ENCODE data around the gene UPK1A.
"Not testable (repeated sequence)": the region's sequence is repeated elsewhere in the genome, so short reads cannot be mapped to it uniquely, and the experiment has no call there.

UPK1A gene

GRCh38 chr19:35656700-35657099 is 9.6 kb upstream of the UPK1A start:
- CTCF ChIA-PET: no interaction called here

GRCh38 chr19:35657904-35658700 is 8.2 kb upstream of the UPK1A start:
- H3K9me3 Mint-ChIP-seq: no peaks in the 10 kb centered on the region
- no peak for DNase-seq
- H3K27me3 Mint-ChIP-seq: no peaks in the 10 kb centered on the region
- H3K4me1 Mint-ChIP-seq: no peaks in the 10 kb centered on the region
- no peak overlapping the region for H3K27ac Mint-ChIP-seq
- H3K36me3 Mint-ChIP-seq: peaks cover 45% of the 10 kb centered on the region
- H3K4me3 Mint-ChIP-seq: no peak overlapping the region
- CTCF ChIA-PET: no interaction called here

More at GRCh38 chr19:35656700-35657099, 9.6 kb upstream of the UPK1A start:
- no peak overlapping the region for H3K4me3 Mint-ChIP-seq
- no peaks in the 10 kb centered on the region for H3K4me1 Mint-ChIP-seq
- no peak overlapping the region for H3K27ac Mint-ChIP-seq
- H3K27me3 Mint-ChIP-seq: no peaks in the 10 kb centered on the region
- DNase-seq: no peak
- H3K36me3 Mint-ChIP-seq: peaks cover 47% of the 10 kb centered on the region
- H3K9me3 Mint-ChIP-seq: no peaks in the 10 kb centered on the region

DNA sequence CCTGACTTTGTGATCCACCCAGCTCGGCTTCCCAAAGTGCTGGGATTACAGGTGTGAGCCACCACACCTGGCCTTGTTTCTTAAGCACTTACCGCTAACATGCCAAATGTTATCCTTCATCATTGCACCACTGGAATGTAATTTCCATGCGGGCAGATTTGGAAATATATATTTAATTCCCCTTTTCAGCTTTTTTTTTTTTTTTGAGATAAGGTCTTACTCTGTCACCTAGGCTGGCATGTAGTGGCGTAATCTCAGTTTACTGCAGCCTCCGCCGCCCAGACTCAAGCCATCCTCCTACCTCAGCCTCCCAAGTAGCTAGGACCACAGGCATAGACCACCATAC is 4.3 kb upstream of the UPK1A start:
- CTCF ChIA-PET: no interaction called here
- H3K4me1 Mint-ChIP-seq: no peaks in the 10 kb centered on the region
- DNase-seq: no peak
- peaks cover 25% of the 10 kb centered on the region for H3K36me3 Mint-ChIP-seq
- H3K9me3 Mint-ChIP-seq: no peaks in the 10 kb centered on the region
- H3K27ac Mint-ChIP-seq: no peak overlapping the region
- H3K4me3 Mint-ChIP-seq: no peak overlapping the region
- H3K27me3 Mint-ChIP-seq: no peaks in the 10 kb centered on the region

DNA sequence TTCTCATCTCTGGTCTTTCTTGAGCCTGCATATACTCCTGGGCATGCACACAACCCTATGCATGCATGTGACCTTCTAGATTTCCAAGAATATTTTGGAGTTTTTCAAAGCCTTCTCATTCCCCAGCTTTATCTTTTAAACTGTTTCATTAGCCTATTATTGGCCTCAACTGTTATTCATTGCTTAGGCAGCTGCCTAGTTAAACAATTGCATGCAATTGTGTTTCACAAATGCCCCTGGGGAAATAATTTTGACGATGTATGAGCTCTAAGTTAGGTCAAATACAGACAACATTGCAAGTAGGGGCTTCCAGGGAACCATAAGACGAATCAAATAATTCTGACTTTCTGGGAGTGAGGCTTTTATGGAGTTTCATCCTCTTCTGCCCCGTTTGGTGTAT is 2.3 kb upstream of the UPK1A start:
- no peak for DNase-seq
- H3K4me3 Mint-ChIP-seq: no peak overlapping the region
- CTCF ChIA-PET: interaction anchor here (1.7 kb wide), 1 partner anchor 115 kb away, joined by 4 read pairs; no protein-coding TSS in a partner anchor

GRCh38 chr19:35665157-35665556 is 1.2 kb upstream of the UPK1A start:
- Mint-ChIP-seq H3K36me3 (peaks cover 7% of the 10 kb centered on the region), H3K4me1 (no peaks in the 10 kb centered on the region), H3K4me3 (no peak overlapping the region), H3K27me3 (peaks cover 21% of the 10 kb centered on the region), H3K27ac (no peak overlapping the region), H3K9me3 (no peaks in the 10 kb centered on the region)
- CTCF ChIA-PET: interaction anchor here (1.7 kb wide), 1 partner anchor 116 kb away, joined by 4 read pairs; no protein-coding TSS in a partner anchor
- no peak for DNase-seq

More for the DNA sequence above, 2.3 kb upstream of the UPK1A start:
- Mint-ChIP-seq H3K4me1 (no peaks in the 10 kb centered on the region), H3K27me3 (peaks cover 9% of the 10 kb centered on the region), H3K27ac (no peak overlapping the region), H3K36me3 (peaks cover 12% of the 10 kb centered on the region), H3K9me3 (no peaks in the 10 kb centered on the region)

DNA sequence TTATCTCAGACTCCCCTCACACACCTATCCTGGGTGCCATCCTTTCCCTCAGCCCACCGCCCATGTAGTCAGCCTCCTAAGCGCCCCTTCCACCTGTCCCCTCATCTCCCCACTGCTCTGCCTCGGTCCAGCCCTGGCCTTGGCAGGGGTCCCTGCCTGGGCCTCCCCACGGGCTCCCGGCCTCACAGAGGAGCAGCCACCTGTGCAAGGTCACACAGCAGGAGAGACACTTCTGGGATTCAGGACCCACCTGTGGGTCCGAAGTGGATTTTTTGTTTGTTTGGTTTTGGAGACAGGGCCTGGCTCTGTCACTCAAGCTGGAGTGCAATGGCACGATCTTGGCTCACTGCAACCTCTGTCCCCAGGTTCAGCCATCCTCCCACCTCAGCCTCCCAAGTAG is 713 bp upstream of the UPK1A start:
- no peak for DNase-seq
- Mint-ChIP-seq H3K9me3 (no peaks in the 10 kb centered on the region), H3K4me3 (no peak overlapping the region), H3K4me1 (no peaks in the 10 kb centered on the region), H3K27me3 (peaks cover 23% of the 10 kb centered on the region), H3K36me3 (peaks cover 7% of the 10 kb centered on the region), H3K27ac (no peak overlapping the region)
- CTCF ChIA-PET: no interaction called here

DNA sequence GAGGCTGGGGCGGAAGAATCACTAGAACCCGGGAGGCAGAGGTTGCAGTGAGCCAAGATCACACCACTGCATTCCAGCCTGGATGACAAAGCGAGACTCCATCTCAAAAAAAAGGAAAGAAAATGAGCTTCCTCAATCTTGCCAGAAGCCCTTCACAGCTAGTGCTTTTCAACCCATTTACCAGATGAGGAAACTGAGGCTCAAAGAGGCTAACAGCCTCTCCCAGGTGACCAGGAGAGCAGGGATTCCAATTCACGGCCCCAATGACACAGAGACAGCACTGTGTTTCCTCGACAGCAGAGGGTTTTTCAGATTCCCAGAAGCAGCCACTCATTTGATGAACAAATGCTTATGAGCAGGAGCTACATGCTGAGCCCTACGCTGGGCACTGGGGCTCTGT is 3.2 kb downstream of the UPK1A start:
- no peak overlapping the region for H3K4me3 Mint-ChIP-seq
- CTCF ChIA-PET: no interaction called here
- H3K4me1 Mint-ChIP-seq: peaks cover 11% of the 10 kb centered on the region
- no peak overlapping the region for H3K27ac Mint-ChIP-seq
- H3K9me3 Mint-ChIP-seq: no peaks in the 10 kb centered on the region
- H3K36me3 Mint-ChIP-seq: peaks cover 1% of the 10 kb centered on the region
- H3K27me3 Mint-ChIP-seq: peaks cover 54% of the 10 kb centered on the region
- DNase-seq: no peak

DNA sequence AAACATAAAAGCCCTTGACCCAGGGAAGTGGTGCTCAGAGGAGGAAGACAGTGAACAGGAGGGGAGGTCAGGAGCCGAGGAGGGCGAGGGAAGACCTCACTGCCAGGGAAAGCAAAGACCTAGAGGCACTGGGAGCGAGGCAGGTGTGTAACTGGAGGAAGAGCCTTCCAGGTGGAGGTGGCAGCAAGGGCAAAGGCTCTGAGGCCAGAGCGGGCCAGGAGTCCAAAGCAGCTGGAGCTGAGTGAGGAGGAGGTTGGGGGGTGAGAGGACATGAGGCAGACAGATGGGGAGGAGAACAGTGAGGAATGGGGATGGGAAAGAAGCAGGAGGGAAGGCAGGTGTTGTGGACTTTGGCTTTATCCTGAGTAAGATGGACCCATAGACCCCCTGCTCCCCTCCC is 3.7 kb downstream of the UPK1A start:
- Mint-ChIP-seq H3K4me1 (peaks cover 11% of the 10 kb centered on the region), H3K27ac (no peak overlapping the region), H3K27me3 (peaks cover 56% of the 10 kb centered on the region), H3K4me3 (no peak overlapping the region), H3K36me3 (peaks cover 1% of the 10 kb centered on the region), H3K9me3 (no peaks in the 10 kb centered on the region)
- no peak for DNase-seq
- CTCF ChIA-PET: no interaction called here

DNA sequence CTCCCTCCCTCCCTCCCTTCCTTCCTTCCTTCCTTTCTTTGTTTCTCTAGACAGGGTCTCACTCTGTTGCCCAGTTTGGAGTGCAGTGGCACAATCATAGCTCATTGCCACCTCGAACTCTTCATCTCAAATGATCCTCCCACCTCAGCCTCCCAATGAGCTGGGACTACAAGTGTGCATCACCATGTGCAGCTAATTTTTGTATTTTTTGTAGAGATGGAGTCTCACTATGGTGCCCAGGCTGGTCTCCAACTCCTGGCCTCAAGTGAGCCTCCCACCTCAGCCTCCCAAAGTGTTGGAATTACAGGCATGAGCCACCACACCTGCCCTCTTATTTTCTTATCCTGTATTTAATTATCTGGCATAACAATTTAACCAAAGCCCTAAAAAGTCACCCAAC is 4.4 kb downstream of the UPK1A start:
- DNase-seq: no peak
- CTCF ChIA-PET: no interaction called here
- peaks cover 11% of the 10 kb centered on the region for H3K4me1 Mint-ChIP-seq
- H3K27me3 Mint-ChIP-seq: peaks cover 61% of the 10 kb centered on the region
- no peaks in the 10 kb centered on the region for H3K9me3 Mint-ChIP-seq
- H3K27ac Mint-ChIP-seq: no peak overlapping the region
- H3K4me3 Mint-ChIP-seq: no peak overlapping the region
- H3K36me3 Mint-ChIP-seq: peaks cover 1% of the 10 kb centered on the region

DNA sequence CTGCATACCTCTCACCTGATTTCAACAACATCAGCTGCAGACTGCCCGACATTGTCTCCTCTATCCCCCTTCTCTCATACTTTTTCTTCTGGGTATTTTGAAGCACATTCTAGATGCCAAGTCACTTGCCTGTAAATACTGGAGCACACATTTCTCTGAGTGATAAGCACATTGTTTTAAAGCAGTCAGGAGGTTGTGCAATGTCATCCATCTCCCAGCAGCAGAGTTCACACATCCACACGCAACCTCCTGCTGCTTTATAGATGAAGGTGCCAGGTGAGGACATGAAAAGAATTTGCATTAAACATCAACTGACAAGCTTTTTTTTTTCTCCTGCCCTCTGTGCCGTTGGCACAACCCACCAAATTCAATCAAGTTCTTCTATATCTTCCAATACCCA is 5.5 kb downstream of the UPK1A start:
- Mint-ChIP-seq H3K4me1 (peaks cover 11% of the 10 kb centered on the region), H3K36me3 (peaks cover 1% of the 10 kb centered on the region), H3K27ac (no peak overlapping the region), H3K27me3 (peaks cover 69% of the 10 kb centered on the region), H3K9me3 (no peaks in the 10 kb centered on the region), H3K4me3 (no peak overlapping the region)
- CTCF ChIA-PET: no interaction called here
- DNase-seq: no peak

- peaks cover 11% of the 10 kb centered on the region for H3K4me1 Mint-ChIP-seq
- peaks cover 72% of the 10 kb centered on the region for H3K27me3 Mint-ChIP-seq
- peak overlapping the region; percentile 77 for H3K4me3 Mint-ChIP-seq
- H3K9me3 Mint-ChIP-seq: no peaks in the 10 kb centered on the region
- CTCF ChIA-PET: interaction anchor here (0.9 to 1.4 kb wide), 2 partner anchors 19 to 25 kb away, joined by 3 to 4 read pairs; partner anchors contain the start of gene COX6B1
- peaks cover 1% of the 10 kb centered on the region for H3K36me3 Mint-ChIP-seq
- peak overlapping the region; percentile 72 for H3K27ac Mint-ChIP-seq
- DNase-seq: peak; percentile 66
Observed at GRCh38 chr19:35673121-35673804, 6.9 kb downstream of the UPK1A start.

DNA sequence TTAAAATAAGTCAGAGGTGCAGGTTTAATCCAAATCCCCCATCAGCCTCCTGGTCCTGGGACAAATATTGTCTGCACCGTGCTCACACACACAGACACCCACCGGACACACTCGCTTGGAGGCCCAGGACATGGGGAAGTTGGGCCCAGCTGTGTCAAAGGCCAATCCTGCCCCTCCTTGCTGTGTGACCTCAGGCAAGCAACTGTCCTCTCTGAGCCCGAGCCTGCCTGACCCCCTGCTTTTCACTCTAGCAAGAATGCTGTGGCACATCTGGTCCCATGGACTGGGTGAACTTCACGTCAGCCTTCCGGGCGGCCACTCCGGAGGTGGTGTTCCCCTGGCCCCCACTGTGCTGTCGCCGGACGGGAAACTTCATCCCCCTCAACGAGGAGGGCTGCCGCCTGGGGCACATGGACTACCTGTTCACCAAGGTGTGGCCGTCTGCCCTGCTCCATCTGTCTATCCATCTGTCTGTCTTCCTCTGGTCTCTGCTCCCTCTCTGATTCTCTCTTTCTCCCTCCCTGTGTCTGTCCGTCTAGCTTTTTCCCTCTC is 9.3 kb downstream of the UPK1A start:
- peaks cover 11% of the 10 kb centered on the region for H3K4me1 Mint-ChIP-seq
- CTCF ChIA-PET: no interaction called here
- no peaks in the 10 kb centered on the region for H3K9me3 Mint-ChIP-seq
- no peak for DNase-seq
- no peak overlapping the region for H3K27ac Mint-ChIP-seq
- H3K27me3 Mint-ChIP-seq: peaks cover 50% of the 10 kb centered on the region
- peaks cover 1% of the 10 kb centered on the region for H3K36me3 Mint-ChIP-seq
- no peak overlapping the region for H3K4me3 Mint-ChIP-seq

- DNase-seq: no peak
- H3K4me3 Mint-ChIP-seq: no peak overlapping the region
- no peak overlapping the region for H3K27ac Mint-ChIP-seq
- no peaks in the 10 kb centered on the region for H3K9me3 Mint-ChIP-seq
- CTCF ChIA-PET: interaction anchor here (1.2 kb wide), 1 partner anchor 73 kb away, joined by 3 read pairs; no protein-coding TSS in a partner anchor
- peaks cover 19% of the 10 kb centered on the region for H3K27me3 Mint-ChIP-seq
- peaks cover 10% of the 10 kb centered on the region for H3K4me1 Mint-ChIP-seq
- H3K36me3 Mint-ChIP-seq: no peaks in the 10 kb centered on the region
Observed at GRCh38 chr19:35689836-35690235, 23.5 kb downstream of the UPK1A start.

DNA sequence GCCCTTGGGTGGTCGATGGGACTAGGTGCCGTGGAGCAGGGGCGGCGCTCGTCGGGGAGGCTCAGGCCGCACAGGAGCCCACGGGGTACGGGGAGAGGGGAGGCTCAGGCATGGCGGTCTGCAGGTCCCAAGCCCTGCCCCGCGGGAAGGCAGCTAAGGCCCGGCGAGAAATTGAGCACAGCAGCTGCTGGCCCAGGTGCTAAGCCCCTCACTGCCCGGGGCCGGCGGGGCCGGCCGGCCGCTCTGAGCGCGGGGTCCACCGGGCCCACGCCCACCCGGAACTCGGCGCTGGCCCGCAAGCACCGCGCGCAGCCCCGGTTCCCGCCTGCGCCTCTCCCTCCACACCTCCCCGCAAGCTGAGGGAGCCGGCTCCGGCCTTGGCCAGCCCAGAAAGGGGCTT is 24.8 kb downstream of the UPK1A start:
- DNase-seq, H3K36me3 Mint-ChIP-seq, H3K27ac Mint-ChIP-seq, CTCF ChIA-PET, H3K4me3 Mint-ChIP-seq, H3K4me1 Mint-ChIP-seq, H3K9me3 Mint-ChIP-seq: not testable (repeated sequence)
- H3K27me3 Mint-ChIP-seq: peaks cover 14% of the 10 kb centered on the region

DNA sequence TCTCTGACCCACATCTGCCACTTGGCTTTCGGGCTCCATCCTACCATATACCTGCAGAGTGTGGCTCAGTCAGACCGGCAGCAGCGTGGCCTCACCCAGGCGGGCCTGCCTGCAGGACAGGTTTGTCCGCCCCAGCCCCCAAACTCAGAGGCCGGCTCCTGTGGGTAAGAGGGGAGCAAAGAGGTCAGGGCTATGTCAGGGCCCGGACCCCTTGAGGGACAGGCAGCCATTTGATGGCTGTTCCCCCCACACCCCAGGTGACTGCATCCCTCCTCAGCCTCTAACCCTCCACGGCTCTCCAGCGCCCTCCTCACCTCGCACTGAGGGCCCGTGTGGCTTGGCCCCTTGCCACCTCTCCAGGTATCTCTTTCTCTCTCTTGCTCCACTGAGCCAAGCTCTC is 25.7 kb downstream of the UPK1A start:
- CTCF ChIA-PET: interaction anchor here (0.8 to 12.6 kb wide), 10 partner anchors 19 to 234 kb away, joined by 3 to 236 read pairs (median 4); no protein-coding TSS in a partner anchor
- no peak for DNase-seq
- H3K9me3 Mint-ChIP-seq: no peaks in the 10 kb centered on the region
- H3K4me3 Mint-ChIP-seq: no peak overlapping the region
- H3K4me1 Mint-ChIP-seq: peaks cover 14% of the 10 kb centered on the region
- peaks cover 11% of the 10 kb centered on the region for H3K27me3 Mint-ChIP-seq
- no peaks in the 10 kb centered on the region for H3K36me3 Mint-ChIP-seq
- H3K27ac Mint-ChIP-seq: no peak overlapping the region

All from activated naive CD4-positive, alpha-beta T cell treated with anti-CD3 and anti-CD28 coated beads, Interleukin-2, amount 10 ng/mL, durations not matched to agents 7 days and 5 days (primary cell).